KG1 (cell line): Measurements from ENCODE around the gene INSYN2A.

Experiments
- DNase-seq: peaks from one replicate; lab custom pipeline; 2025; lab: John Stamatoyannopoulos, UW

The INSYN2A gene, protein sequence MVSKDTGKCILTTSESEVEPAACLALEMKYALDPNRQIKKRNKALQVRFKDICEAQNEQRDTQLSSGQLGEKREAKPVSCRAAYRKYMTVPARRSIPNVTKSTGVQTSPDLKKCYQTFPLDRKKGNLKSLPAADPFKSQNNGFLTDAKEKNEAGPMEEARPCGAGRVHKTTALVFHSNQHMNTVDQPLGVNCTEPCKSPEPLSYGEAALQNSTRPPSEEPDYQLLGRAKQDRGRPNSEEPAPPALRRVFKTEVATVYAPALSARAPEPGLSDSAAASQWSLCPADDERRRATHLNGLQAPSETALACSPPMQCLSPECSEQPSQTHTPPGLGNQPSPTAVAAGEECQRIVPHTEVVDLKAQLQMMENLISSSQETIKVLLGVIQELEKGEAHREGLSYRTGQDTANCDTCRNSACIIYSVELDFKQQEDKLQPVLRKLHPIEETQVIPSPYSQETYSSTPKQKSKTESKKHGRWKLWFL

DNA sequence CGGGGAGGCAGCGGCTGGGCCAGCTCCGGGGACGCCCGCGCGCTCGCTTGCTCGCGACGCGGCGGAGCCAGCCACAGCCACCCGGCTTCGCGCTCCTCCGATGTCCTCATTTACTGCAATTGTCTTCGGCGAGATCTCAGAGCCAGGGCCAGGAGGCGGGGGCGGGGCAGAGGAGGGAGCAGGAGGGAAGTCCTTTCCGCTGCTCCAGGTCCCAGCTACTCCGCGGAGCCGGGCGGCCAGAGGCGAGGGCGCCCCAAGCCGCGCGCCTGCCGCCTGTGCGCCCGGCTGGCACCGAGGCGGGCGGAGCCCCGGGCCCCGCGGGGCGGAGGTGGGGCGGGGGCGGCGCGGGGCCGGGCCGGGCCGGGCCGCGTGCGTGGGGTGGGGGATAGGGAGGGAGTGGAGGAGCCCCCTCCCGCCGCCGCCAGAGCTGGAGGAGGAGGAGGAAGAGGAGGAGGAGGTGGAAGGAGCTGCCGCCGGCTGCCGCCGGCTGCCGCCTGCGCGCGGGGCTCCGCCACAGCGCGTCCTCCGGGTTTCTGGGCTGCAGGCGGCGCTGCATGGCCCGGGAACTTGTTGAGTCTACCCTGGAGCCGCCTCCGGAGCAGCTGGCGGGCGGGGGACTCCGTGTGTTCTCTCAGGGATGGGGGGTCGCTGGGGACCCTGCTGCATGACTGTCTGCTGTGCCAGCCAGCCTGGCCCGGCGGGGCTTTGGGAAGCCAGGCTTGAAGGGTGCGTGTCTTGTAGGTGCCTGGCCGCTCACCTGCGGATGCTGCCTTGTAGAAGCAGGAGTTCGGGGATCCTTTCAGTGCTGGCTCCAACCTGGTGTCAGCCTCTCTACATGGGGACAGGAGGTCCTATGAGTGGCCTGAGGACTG lies at the start of gene INSYN2A:
TSS of gene INSYN2A (minus strand) at position 310 of the 872 bp plus-strand sequence. CDS start 20,196 bp downstream, outside the sequence.
- no peak for DNase-seq

DNA sequence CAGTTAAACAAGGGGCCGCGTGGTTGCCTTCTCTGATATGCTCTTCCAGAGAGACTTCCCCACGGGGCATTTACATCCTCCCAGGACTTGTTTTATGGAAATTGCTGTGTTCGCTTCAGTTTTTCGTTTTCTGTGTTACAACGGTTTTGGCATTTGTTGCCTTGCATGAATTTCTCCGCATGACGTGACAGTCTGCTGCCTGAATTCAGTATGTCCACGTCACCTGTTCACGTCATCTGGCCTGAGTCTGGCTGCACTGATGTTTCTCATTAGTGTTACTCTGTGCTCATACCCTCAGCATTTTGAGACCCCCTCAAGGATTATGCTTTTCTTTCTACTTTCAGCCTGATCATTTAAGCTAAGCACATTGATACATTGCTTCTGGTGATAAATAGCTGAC lies 49.1 kb upstream of the INSYN2A start:
- no peak for DNase-seq

DNA sequence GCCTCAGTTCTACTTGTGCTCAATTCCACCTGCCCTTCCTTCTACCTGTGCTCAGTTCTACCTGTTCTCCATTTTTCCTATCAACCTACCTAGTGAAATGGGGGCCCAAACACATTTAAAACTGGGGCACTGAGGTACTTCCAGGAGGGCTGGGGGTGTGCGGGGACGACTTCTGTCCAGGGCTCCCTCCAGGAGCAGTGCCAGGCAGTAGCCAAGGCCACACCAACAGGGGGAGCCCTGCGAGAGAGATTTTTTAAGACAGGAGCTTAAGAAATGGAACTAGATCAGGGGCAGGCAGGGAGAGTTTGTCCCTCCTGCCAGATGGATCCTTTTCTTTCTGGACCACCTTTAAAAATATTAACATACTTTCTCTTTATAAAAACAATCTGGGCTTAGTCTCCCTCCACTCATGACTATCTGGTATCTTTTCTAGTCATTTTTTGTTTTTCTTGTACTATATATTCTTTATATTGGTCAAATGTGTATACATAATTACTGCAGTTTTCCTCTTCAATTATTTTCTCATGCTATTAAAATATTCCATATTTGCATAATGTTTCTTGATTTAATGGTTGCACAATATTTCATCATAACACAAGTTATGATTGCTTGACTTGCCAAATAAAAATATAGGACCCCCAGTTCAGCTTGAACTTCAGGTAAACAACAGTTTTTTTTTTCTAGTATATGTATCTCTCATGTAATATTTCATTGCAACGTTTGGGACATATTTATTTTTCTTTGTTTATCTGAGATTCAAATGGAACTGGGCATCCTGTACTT lies 47.3 kb upstream of the INSYN2A start:
- no peak for DNase-seq

DNA sequence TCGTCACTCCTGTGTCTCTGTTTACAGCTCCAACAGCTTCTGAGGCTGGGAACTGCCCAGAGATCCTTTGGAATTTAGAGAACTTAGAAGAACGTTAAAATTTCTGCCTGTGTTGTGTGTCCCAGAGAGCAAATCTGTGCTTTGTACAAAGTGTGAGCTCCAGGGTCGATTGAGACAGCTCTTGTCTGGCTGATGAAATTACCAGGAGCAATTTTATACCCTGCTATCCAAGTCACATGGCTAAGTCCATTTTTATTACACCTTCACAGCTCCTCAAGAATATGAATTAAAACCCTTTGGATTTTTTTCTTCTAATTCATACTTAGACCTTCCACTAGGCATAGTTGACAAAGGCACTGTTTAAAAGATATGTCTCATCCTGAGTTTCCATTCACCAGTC lies 46.5 kb upstream of the INSYN2A start:
- DNase-seq, result no peak

DNA sequence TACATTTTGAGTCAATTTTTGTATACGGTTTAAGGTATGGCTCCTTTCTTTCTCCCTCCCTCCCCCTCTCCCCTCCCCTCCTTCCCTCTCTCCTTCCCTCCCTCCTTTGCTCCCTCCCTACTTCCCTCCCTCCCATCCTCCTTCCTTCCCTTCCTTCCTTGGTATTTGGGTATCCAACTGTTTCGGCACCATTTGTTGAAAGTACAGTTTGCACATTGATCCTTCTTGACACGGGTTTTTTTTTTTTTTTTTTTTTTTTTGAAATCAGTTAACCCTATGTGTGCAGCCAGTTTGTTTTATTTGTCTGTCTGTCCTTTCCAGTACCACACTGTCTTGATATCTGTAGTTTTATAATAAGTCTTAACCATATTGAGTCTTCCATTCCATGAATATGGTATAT lies 39.9 kb upstream of the INSYN2A start:
- no peak for DNase-seq

DNA sequence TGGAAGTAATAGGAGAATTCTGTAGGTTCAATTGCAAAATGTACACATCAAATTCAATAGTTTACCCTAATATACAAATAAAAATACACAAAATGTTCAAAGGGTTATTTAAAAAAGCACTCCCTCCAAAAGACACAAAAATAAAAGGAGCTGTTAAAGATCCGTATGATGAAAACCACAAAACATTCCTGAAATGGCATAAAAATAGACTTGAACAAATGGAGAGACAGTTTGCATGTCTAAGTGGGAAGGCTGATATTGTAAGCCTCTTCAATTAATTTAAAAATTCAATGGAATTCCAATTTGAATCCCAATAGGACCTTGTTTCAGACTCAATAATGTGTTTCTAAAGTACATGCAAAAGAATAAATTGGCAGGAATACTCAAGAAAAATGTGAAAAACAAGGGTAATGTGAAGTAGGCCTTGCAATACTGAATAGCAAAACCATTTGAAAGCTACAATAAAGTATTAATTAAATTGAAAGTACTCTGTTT lies 38.0 kb upstream of the INSYN2A start:
- DNase-seq, result no peak

DNA sequence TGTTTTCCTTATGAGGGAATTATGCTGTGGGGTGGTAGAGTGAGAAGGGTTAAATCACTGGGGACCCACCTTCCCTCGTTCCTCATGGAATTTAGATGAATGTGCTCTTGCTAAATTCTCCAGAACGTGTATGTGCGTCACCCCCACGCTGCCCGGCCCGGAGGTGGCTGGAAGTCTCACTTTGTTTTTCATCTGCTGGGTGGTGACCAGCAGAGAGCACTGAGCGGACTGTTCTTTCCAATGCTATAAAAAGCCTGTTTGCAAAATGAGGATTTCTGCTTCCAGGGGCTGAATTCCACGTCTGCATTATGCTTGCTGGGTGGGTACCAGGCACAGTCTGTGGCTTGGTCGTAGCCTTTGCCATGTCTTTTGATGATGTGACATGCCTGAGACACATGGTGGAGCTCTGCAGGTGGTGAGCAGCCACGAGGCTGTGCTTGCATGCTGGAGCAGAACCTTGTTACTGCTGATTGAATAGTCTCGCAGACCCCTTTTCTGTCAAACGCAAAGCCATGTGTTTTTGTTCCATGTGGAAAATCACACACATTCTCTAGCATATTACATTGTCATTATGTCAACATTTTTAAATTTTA lies 31.9 kb upstream of the INSYN2A start:
- DNase-seq, result no peak

DNA sequence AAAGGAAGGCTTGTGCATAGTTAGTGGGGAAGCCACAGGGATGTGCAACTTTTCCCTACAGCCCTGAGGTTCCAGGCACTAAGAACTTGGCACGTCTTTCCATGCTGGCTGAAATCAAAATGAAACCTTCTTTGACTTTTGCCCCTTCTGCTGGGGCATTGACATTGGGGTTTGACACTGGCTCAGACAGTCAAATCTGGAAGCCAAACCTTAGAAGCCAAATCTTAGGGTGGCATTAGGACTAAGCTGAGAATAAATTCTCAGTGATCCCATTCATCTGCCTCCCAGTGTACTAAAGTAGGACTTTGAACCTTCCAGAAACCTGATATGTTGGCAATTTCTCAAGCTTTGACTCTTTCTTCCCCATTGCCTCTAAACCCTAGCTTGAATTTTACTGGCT lies 31.3 kb upstream of the INSYN2A start:
- no peak for DNase-seq

DNA sequence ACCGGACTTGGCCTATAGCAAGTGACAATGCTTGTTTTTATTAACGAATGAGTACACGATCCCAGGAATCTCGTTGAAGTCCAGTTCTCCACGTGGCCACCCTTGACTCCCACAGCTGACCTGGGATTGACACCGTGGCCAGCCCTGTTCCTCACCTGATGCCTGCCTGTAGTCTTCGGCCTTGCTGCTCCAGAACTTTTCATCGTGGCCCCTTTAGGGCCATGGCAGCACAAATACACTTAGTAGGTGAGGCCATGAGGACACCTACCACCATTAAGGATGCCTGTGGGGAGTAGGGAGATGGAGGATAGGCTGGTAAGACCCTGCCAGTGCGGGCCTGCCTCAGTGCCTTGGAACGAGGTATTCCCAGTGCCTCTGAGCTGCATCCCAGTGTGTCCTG lies 30.6 kb upstream of the INSYN2A start:
- no peak for DNase-seq

DNA sequence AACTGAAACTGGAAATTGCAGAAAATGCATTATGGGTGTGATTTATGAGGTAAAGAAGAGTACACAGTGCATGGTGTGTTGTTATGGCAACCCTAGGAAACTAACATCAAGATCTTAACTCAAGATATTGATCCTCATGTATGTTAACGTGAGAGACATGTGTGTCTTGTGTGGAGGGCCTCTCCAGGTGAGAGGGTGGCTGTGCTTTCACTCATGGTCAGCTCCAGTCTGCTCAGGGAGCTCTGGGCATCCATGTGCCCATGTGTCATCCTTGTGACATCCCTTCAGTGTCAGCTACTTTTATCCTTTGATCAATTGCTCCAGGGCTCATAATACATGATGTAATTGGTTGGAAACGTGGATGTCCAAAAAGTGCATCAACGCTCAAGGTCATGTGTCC lies 24.9 kb upstream of the INSYN2A start:
- DNase-seq, result no peak

DNA sequence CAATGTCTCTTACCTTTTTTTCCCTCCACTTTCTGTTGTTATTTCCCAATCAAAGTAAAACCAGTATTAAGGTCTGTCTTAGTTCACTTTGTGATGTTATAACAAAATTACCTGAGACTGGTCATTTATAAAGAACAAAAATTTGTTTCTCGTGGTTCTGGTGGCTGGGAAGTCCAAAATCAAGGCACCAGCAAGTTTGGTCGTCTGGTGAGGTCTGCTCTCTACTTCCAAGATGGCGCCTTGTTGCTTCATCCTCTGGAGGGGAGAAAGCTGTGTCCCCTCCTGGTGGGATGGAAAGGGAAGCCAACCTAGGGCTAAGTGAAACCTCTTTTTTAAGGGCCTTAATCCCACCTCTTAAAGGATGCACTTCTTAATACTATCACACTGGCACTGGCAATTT lies 22.3 kb upstream of the INSYN2A start:
- DNase-seq, result no peak

DNA sequence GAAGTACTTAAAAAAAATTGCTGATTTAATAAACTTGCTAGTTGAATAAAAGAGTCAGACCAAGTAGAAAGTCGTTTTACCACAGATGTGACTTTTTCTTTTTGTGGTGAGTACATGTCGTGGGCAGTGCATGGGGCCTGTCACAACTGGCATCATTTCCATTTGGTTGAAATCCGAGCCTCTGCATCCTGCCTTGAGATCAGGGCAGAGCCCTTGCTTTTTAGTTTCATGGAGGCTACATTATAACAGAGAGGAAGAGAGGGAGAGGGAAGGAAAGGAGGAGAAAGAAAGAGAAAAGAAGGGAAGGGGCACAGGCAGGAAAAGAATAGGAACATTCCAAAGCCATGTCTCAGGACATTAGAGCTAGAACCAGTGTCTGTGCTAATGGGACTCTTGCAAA lies 20.4 kb upstream of the INSYN2A start:
- no peak for DNase-seq

DNA sequence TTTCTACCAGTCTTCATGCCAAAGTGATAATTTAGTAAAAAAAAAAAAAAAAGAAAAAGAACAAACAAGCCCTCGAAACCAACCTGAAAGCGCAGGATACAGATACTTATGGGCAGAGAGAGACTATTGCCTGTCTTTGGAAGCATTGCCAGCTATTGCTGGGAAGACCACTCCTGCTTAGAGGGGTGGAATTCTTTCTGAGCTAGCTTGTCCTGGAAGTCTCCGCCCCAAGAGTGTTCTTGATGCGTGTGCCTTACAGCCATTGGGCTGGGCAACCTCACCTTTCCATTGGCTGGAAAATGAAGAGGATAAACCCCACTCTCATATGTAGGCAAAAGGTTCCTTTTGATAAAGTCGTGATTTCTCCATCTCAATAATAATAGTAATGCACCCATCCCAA lies 19.9 kb upstream of the INSYN2A start:
- no peak for DNase-seq

DNA sequence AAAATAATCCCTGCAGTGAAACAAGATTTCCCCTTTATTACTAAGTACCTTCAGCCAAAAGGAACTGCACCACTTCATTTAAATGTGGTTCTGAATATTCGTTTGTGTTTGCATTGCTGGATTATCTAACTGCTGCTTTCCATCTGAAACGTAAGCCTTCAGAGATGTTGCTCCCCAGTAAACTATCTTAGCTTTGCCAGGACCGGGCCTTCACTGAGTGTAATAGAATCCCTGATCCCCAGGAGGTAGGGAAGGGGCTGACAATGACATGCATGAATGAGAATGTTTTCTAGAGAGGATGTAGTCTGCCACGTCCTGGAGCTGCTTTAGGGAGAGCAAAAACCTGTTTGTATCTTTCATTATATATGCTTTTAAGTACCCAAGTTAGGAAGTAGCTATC lies 19.5 kb upstream of the INSYN2A start:
- no peak for DNase-seq

DNA sequence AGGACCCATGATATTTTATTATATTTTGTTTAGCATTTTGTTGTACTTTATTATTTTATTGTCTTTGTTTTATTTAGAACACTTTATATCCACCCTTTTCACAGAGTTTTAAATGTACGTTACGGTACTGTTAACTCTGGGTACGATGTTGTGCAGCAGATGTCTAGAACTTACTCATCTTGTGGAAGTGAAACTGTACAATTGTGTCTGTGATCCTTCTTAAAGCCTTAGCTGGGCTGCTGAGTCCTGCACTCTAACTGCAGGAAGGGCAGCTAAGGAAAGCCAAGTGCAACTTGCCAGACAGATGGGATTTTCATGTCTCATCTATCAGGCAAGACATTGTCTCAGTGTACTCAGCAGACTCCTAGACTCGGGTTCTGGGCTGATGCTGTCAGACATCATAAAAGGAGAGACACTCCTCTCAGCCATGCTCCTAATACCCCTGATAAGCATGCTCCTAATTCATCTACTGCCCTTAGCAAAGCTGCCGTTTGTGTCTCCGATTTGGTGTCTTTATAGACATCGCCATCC lies 14.6 kb upstream of the INSYN2A start:
- DNase-seq, result no peak

DNA sequence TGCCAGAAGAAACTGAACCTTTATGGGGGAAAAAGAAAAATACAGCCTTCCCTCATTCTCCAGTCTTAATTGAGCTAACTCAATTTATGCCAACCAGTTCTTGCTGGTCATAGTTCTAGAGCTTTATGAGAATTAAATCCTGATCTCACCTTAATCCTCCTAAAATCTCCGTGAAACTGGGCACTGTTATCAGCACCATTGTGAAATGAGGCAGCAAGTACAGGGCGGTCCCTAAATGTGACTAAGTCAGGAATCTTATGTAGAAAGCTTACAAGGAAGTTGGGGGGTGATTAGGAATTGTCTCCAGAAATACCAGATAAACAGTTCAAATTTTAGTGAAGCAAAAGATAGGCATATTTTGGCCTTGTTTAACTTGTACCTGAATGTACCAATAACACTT lies 10.7 kb upstream of the INSYN2A start:
- DNase-seq, result no peak

DNA sequence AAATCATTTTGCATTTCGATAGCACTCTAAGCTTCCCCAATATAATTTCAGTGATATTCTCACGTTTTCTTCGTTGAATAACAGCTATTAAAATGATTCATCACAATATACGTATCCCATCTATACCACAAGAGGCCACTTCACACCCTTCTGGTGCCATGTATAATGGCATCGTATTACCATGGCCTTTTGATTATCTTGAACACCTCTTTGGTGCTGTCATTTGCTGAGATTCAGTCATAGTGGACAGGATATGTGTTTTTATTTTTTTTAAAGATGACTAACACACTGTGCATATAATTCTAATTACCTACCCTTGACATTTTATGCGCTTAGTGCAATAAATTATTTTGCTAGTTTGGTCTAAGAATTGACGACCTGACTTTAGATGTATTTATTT lies 6.7 kb upstream of the INSYN2A start:
- DNase-seq, result no peak

DNA sequence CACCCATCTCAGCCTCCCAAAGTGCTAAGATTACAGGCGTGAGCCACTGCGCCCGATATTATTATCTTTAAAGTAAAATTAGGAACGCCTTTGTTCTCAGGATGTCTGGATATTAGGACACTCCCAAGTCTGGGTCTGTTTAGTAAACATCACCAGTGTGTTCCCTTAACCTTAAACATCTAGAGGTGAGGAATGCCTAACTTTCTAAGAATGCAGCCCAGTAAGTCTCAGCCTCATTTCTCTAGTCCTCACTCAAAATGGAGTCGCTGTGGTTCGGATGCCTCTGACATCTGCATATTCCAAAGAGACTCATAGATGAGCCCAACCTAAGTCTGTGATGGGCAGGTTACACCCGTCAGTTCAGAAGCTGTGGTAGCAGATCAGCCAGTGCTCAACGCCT lies 4.3 kb upstream of the INSYN2A start:
- no peak for DNase-seq

DNA sequence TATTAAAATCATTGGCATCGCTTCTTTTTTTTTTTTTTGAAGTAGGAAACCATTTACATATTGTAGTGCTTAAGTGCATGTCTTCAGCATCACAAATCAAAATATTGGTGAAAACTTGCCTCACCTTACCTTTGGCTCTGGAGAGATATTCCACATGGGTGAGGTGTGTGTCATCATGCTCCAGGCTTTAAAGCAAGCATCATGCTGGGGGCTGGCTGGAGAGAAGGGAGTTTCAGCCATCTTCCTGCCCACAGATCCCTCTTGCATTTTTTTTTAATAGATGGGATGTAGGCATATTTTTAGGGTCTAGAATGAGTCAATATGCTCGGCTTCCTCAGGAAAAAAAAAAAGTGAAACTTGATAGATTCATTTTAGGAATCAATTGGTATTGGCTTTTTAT lies 2.3 kb upstream of the INSYN2A start:
- no peak for DNase-seq

DNA sequence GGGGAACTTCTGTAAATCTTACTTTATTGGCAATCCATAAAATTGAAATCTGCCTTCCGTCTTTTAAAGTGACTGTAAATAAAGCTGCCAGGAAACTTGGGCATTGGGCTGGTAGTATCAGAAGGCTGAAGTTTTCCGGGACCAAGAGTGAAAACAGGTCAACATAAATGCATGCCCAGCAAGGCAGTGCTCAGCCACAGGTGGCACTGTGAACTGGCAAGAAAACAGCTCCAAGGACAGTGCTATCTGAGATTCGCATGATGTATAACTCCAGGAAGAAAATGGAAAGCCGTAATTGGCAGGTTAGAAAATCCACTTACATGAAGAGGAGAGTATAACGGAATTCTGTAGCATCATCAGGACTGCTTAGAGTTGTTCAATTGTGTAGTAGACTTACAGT lies 1.9 kb upstream of the INSYN2A start:
- no peak for DNase-seq

DNA sequence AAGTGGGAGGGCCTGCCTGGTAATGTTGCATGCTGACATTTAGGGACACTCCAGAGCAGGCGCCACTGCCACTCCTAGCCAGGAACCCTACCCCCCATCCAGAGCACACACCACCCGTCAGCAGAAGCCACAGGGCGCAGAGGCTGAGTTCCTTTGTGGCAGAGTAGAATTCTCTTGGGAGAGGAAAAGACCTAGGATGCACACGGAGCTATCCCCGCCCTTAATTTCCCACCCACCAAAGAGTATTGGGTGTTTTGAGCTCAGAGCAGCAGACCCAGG lies 702 bp upstream of the INSYN2A start:
- no peak for DNase-seq
